Breast epithelium (tissue), 4 donors: Measurements from ENCODE around the gene KIF6. TPM values are rescaled to one million over a fixed set of nuclear protein-coding genes. Genes with fewer than 3 reads are reported as not detected.

Source experiments
- DNase-seq, 2 donors: peaks; one replicate each; pipeline ENCODE4 v3.0.0-alpha.2; 2019; ENCODE audit warnings: low spot score in 2 of 2
- H3K27ac ChIP-seq, 2 donors: fragments of 200-600 bp; sonication (generic) in 1 of 2; one replicate each; pipeline ENCODE4 v1.5.1; 2016 to 2019; ENCODE audit warnings: mild to moderate bottlenecking in 1 of 2
- H3K27me3 ChIP-seq, 2 donors: fragments of 200-600 bp; sonication (generic) in 1 of 2; one replicate each; pipeline versions ENCODE4 v1.5.1 to v1.6.0; 2017 to 2019; ENCODE audit warnings: control low read depth in 1 of 2, mild to moderate bottlenecking in 1 of 2
- H3K36me3 ChIP-seq: fragments of 200-600 bp; one replicate; pipeline ENCODE4 v1.5.1; 2019
- H3K4me1 ChIP-seq, 2 donors: fragments of 200-600 bp; sonication (generic); one replicate each; pipeline ENCODE4 v1.5.1; 2016 to 2019; ENCODE audit warnings: control low read depth in 1 of 2
- H3K4me3 ChIP-seq, 3 donors: fragments of 200-600 bp; sonication (generic); 1 replicate in 2 of 3; 2 replicates in 1 of 3; pipeline ENCODE4 v1.5.1; 2016 to 2019; ENCODE audit warnings: mild to moderate bottlenecking in 3 of 3, moderate library complexity in 2 of 3
- H3K9me3 ChIP-seq, 2 donors: fragments of 200-600 bp; sonication (generic) in 1 of 2; one replicate each; pipeline ENCODE4 v1.5.1; 2016 to 2019; ENCODE audit warnings: control low read depth in 1 of 2
- CTCF ChIP-seq, 3 donors: fragments of 450-650 bp; IDR thresholded peaks; one replicate each; pipeline ENCODE4 v1.5.1; 2016 to 2017; ENCODE audit warnings: antibody characterized with exemption in 3 of 3, mild to moderate bottlenecking in 3 of 3, moderate library complexity in 3 of 3
- POLR2A ChIP-seq: fragments of 450-650 bp; IDR thresholded peaks from one replicate; pipeline ENCODE4 v1.6.1; 2016; ENCODE audit warnings: antibody characterized with exemption, mild to moderate bottlenecking, moderate library complexity
- POLR2AphosphoS5 ChIP-seq, 3 donors: sonication (generic); formaldehyde crosslinking; IDR thresholded peaks; one replicate each; pipeline ENCODE4 v1.6.1; 2017; ENCODE audit warnings: antibody characterized with exemption in 3 of 3
- intact Hi-C: fragments of 100-400 bp; cut with DNase I; formaldehyde crosslinking; loops from one replicate; pipeline ENCODE4 v1.15.1; 2023; ENCODE audit warnings: low total_unique reads
- total RNA-seq, 3 donors: library from RNA; depleted of rRNA; stranded (reverse); fragments of >200 nt; gene quantifications; one replicate each; pipeline ENCODE4 v1.1.0, GENCODE V29; 2016

KIF6 gene
- total RNA-seq, 3 donors from 2014 or later, result under 0.01 to 0.80 (median 0.15) TPM

DNA sequence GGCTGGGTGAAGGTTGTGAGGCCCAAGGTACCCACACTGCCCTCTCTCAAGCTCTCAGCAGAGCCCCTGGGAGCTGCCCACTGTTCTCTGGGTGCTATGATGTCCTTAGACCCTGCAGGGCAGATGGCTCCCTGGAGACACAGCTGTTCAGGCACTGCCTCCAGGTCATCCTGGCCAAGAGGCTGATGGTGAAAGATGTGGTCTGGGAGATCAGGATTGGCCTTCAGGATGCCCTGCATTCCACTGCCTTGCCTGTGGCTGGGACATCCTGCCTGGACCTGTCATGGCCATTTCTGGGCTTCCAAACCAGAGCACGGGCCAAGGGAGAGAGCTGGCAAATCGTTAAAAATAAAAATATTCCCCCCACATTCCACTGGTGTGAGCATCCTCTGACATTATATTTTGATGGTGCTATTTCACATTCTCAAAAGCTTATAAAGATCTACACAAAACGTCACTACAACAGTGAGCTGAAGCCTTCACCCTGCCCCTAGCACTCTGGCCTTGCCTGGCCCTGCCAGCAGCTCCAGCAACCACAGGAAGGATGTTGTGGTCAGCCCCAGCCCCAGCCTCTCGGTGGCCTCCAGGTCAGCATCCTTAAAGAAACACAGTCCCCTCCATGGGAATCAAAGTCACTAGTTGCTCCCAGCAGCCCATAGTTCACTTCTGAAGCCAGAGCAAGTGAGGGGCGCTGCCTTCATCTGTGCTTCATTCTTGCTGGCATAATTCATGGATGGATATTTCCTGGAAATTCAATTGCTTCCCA lies 389.2 kb downstream of the KIF6 start:
- intact Hi-C loops, result no loop called here
- TF ChIP-seq POLR2AphosphoS5 (IDR thresholded peaks at IDR 0.05), result no peak
- no peak for TF ChIP-seq POLR2A
- TF ChIP-seq CTCF (IDR thresholded peaks at IDR 0.05), result no peak
- H3K27me3 ChIP-seq, result no peaks in the 10 kb centered on the region
- H3K36me3 ChIP-seq, result no peaks in the 10 kb centered on the region
- no peak overlapping the region for H3K4me3 ChIP-seq
- H3K9me3 ChIP-seq, result no peaks in the 10 kb centered on the region
- no peaks in the 10 kb centered on the region for H3K4me1 ChIP-seq
- peak overlapping the region; percentile 30 to 42 for H3K27ac ChIP-seq
- DNase-seq, result peak in 1 of 2 donors; percentile 71

GRCh38 chr6:39333644-39334438 lies 391.4 kb downstream of the KIF6 start:
- no peak overlapping the region for H3K27ac ChIP-seq
- intact Hi-C loops, result no loop called here
- no peak overlapping the region for H3K4me3 ChIP-seq
- no peaks in the 10 kb centered on the region for H3K36me3 ChIP-seq
- no peaks in the 10 kb centered on the region for H3K9me3 ChIP-seq
- no peaks in the 10 kb centered on the region for H3K4me1 ChIP-seq
- no peak for DNase-seq
- no peaks in the 10 kb centered on the region for H3K27me3 ChIP-seq
- TF ChIP-seq CTCF (IDR thresholded peaks at IDR 0.05) (no peak), POLR2A (no peak), POLR2AphosphoS5 (IDR thresholded peaks at IDR 0.05) (no peak)

GRCh38 chr6:39330476-39330875 lies 394.7 kb downstream of the KIF6 start:
- H3K4me3 ChIP-seq, result no peak overlapping the region
- H3K36me3 ChIP-seq, result no peaks in the 10 kb centered on the region
- TF ChIP-seq POLR2A (no peak), CTCF (IDR thresholded peaks at IDR 0.05) (no peak), POLR2AphosphoS5 (IDR thresholded peaks at IDR 0.05) (no peak)
- H3K4me1 ChIP-seq, result no peaks in the 10 kb centered on the region
- peak; percentile 56 to 62 for DNase-seq
- intact Hi-C loops, result no loop called here
- no peak overlapping the region for H3K27ac ChIP-seq
- no peaks in the 10 kb centered on the region for H3K27me3 ChIP-seq
- no peaks in the 10 kb centered on the region for H3K9me3 ChIP-seq

DNA sequence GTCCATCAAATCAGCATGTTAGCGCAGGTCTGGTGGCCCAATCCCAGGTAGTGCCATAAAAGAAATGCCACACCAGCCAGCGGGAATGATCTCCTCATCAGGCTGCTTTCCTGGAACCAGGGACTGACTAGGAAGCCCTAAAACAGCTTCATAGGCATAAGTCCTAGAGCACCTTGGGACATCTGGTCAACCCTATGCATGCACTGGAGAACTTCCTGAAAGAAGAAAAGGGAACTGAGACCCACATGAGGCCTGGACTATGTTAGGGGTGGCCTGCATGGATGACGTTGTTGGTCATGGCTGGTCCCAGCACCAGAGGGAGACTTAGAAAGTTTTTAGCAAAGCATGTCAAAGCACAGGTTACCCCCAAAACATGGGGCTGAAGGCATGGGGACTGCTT lies 395.2 kb downstream of the KIF6 start:
- TF ChIP-seq CTCF (IDR thresholded peaks at IDR 0.05) (no peak), POLR2A (no peak), POLR2AphosphoS5 (IDR thresholded peaks at IDR 0.05) (no peak)
- Histone ChIP-seq H3K36me3 (no peaks in the 10 kb centered on the region), H3K9me3 (no peaks in the 10 kb centered on the region), H3K4me3 (no peak overlapping the region), H3K27me3 (no peaks in the 10 kb centered on the region), H3K27ac (no peak overlapping the region), H3K4me1 (no peaks in the 10 kb centered on the region)
- intact Hi-C loops, result no loop called here
- no peak for DNase-seq

- Histone ChIP-seq H3K4me1 (no peaks in the 10 kb centered on the region), H3K4me3 (no peak overlapping the region), H3K9me3 (no peaks in the 10 kb centered on the region), H3K27ac (no peak overlapping the region), H3K36me3 (no peaks in the 10 kb centered on the region), H3K27me3 (no peaks in the 10 kb centered on the region)
- no peak for TF ChIP-seq CTCF (IDR thresholded peaks at IDR 0.05)
- no peak for TF ChIP-seq POLR2AphosphoS5 (IDR thresholded peaks at IDR 0.05)
- TF ChIP-seq POLR2A, result no peak
- no peak for DNase-seq
- intact Hi-C loops, result no loop called here
These were observed 397.1 kb downstream of the KIF6 start for GRCh38 chr6:39328066-39328465.
